HepG2 (cell line): ENCODE data around the gene IMPDH1. TPM values are rescaled to one million over a fixed set of nuclear protein-coding genes. Genes with fewer than 3 reads are reported as not detected.

ENCODE experiments used
- BORCS8-MEF2B ChIP-seq: sonication (generic); formaldehyde crosslinking; IDR thresholded peaks from 2 replicates; pipeline ENCODE4 v1.8.0; 2022; ENCODE audit warnings: mild to moderate bottlenecking, missing genetic modification reagents
- CC2D1A ChIP-seq: sonication (generic); formaldehyde crosslinking; IDR thresholded peaks from 2 replicates; pipeline ENCODE4 v1.8.1; 2023; ENCODE audit warnings: mild to moderate bottlenecking, missing genetic modification reagents
- CTCF ChIP-seq: sonication (generic); formaldehyde crosslinking; IDR thresholded peaks from 2 replicates; pipeline ENCODE4 v1.5.0; 2020; ENCODE audit warnings: mild to moderate bottlenecking, missing genetic modification reagents, moderate library complexity
- HES4 ChIP-seq: sonication (generic); formaldehyde crosslinking; IDR thresholded peaks from 2 replicates; pipeline ENCODE4 v1.9.0; 2021; ENCODE audit warnings: mild to moderate bottlenecking, missing genetic modification reagents, borderline replicate concordance
- IKZF5 ChIP-seq: IDR thresholded peaks from 2 replicates; pipeline ENCODE4 v1.6.1; 2018; ENCODE audit warnings: missing genetic modification reagents, mild to moderate bottlenecking, missing compliant biosample characterization
- KDM1A ChIP-seq: IDR thresholded peaks from 2 replicates; pipeline ENCODE4 v1.6.1; 2016; ENCODE audit warnings: missing compliant biosample characterization
- KDM2A ChIP-seq: sonication (generic); formaldehyde crosslinking; IDR thresholded peaks from 2 replicates; pipeline ENCODE4 v1.4.0; 2020; ENCODE audit warnings: low read depth, missing genetic modification reagents, borderline replicate concordance
- KDM6A ChIP-seq: IDR thresholded peaks from 2 replicates; pipeline ENCODE4 v1.6.1; 2016; ENCODE audit warnings: low read depth
- KLF11 ChIP-seq: IDR thresholded peaks from 2 replicates; pipeline ENCODE4 v1.6.1; 2016; ENCODE audit warnings: missing compliant biosample characterization
- MATR3 ChIP-seq: sonication (generic); formaldehyde crosslinking; IDR thresholded peaks from 2 replicates; pipeline ENCODE4 v1.4.0; 2020; ENCODE audit warnings: missing genetic modification reagents
- MTF2 ChIP-seq: sonication (generic); formaldehyde crosslinking; IDR thresholded peaks from 2 replicates; pipeline ENCODE4 v1.5.0; 2020; ENCODE audit warnings: missing genetic modification reagents, borderline replicate concordance
- MXD3 ChIP-seq: IDR thresholded peaks from 2 replicates; pipeline ENCODE4 v1.6.1; 2016; ENCODE audit warnings: mild to moderate bottlenecking, missing biosample characterization, missing genetic modification reagents
- POGZ ChIP-seq: sonication (generic); formaldehyde crosslinking; IDR thresholded peaks from 2 replicates; pipeline ENCODE4 v1.4.0; 2020; ENCODE audit warnings: mild to moderate bottlenecking, missing genetic modification reagents
- POLR2A ChIP-seq, 2 experiments: IDR thresholded peaks; 2 replicates each; pipeline ENCODE4 v1.6.1; 2011; ENCODE audit warnings: low read depth in 2 of 2, low read length in 2 of 2, mild to moderate bottlenecking in 1 of 2, moderate library complexity in 1 of 2; ENCODE audit not compliant: insufficient read depth in 1 of 2
- PREB ChIP-seq: sonication (generic); formaldehyde crosslinking; IDR thresholded peaks from 2 replicates; pipeline ENCODE4 v1.4.0; 2020; ENCODE audit warnings: missing genetic modification reagents
- PTBP1 ChIP-seq: fragments of 200-400 bp; formaldehyde crosslinking; IDR thresholded peaks from 2 replicates; pipeline ENCODE4 v1.6.1; 2018; ENCODE audit warnings: low read length, low read depth; ENCODE audit not compliant: poor library complexity, severe bottlenecking
- SMAD3 ChIP-seq: sonication (generic); formaldehyde crosslinking; IDR thresholded peaks from 2 replicates; pipeline ENCODE4 v1.4.0; 2020; ENCODE audit warnings: missing genetic modification reagents
- TOPORS ChIP-seq: sonication (generic); formaldehyde crosslinking; IDR thresholded peaks from 2 replicates; pipeline ENCODE4 v1.8.0; 2023; ENCODE audit warnings: mild to moderate bottlenecking, missing genetic modification reagents
- ZFP91 ChIP-seq: sonication (generic); formaldehyde crosslinking; IDR thresholded peaks from 2 replicates; pipeline ENCODE4 v1.9.0; 2022; ENCODE audit warnings: missing genetic modification reagents, mild to moderate bottlenecking, borderline replicate concordance
- ZNF136 ChIP-seq: sonication (generic); formaldehyde crosslinking; IDR thresholded peaks from 2 replicates; pipeline ENCODE4 v1.8.1; 2022; ENCODE audit warnings: low read depth, mild to moderate bottlenecking, moderate library complexity, missing genetic modification reagents
- ZNF234 ChIP-seq: sonication (generic); formaldehyde crosslinking; conservative IDR thresholded peaks from 2 replicates; pipeline ENCODE4 v1.5.1; 2020; ENCODE audit warnings: mild to moderate bottlenecking, missing genetic modification reagents
- ZNF430 ChIP-seq: sonication (generic); formaldehyde crosslinking; IDR thresholded peaks from 2 replicates; pipeline ENCODE4 v1.9.0; 2021; ENCODE audit warnings: mild to moderate bottlenecking, missing genetic modification reagents
- ZNF547 ChIP-seq: sonication (generic); formaldehyde crosslinking; IDR thresholded peaks from 2 replicates; pipeline ENCODE4 v1.5.1; 2020; ENCODE audit warnings: mild to moderate bottlenecking, missing genetic modification reagents
- ZNF761 ChIP-seq: sonication (generic); formaldehyde crosslinking; conservative IDR thresholded peaks from 2 replicates; pipeline ENCODE4 v1.4.0; 2020; ENCODE audit warnings: mild to moderate bottlenecking, missing genetic modification reagents
- ZNF788 ChIP-seq: sonication (generic); formaldehyde crosslinking; IDR thresholded peaks from 2 replicates; pipeline ENCODE4 v1.5.0; 2020; ENCODE audit warnings: mild to moderate bottlenecking, missing genetic modification reagents, borderline replicate concordance
- ZNF841 ChIP-seq: sonication (generic); formaldehyde crosslinking; IDR thresholded peaks from 2 replicates; pipeline ENCODE4 v1.8.1; 2023; ENCODE audit warnings: missing genetic modification reagents, borderline replicate concordance
- polyA plus RNA-seq, 8 experiments: library from polyadenylated mRNA; depleted of rRNA in 3 of 8; stranded (reverse) in 7 of 8; unstranded in 1 of 8; fragments of >200 nt; fragmentation: Illumina TruSeq in 4 of 8; extraction: Trizol in 4 of 8; gene quantifications; 2 replicates each; pipeline versions ENCODE4 v1.2.1 to v1.2.3, GENCODE V29; 2011 to 2016; ENCODE audit warnings: low read depth in 4 of 8, missing spikeins in 1 of 8, mixed read lengths in 1 of 8; ENCODE audit not compliant: insufficient read depth in 1 of 8
- total RNA-seq, 5 experiments: library from RNA; depleted of rRNA; stranded (reverse); fragments of >200 nt; fragmentation: Illumina TruSeq; extraction: Trizol; gene quantifications; 2 replicates each; pipeline ENCODE4 v1.2.3, GENCODE V29; 2016; ENCODE audit warnings: low read depth in 1 of 5

The IMPDH1 gene
- total and polyA plus RNA-seq, 2 of the 13 experiments (the other 11 are each of a cell fraction or from before 2014, with no cell fraction given): 22.8 to 34.0 TPM

- no peak for TF ChIP-seq KDM6A
- TF ChIP-seq MATR3: no peak
- TF ChIP-seq ZFP91 (CRISPR knock-in tag): peak; percentile 31; the same call in 1 of the 2 replicates
- TF ChIP-seq CTCF (CRISPR knock-in tag): peak; percentile 49
- TF ChIP-seq HES4: 0 out of 2 replicates have a peak, but pooled peaks have one; percentile 74
- no peak for TF ChIP-seq CC2D1A (CRISPR knock-in tag)
- TF ChIP-seq SMAD3 (CRISPR knock-in tag): no peak
- TF ChIP-seq MTF2 (CRISPR knock-in tag): no peak
- 0 out of 2 replicates have a peak, but pooled peaks have one; percentile 12 for TF ChIP-seq ZNF430
- no peak for TF ChIP-seq MXD3
- no peak for TF ChIP-seq ZNF841 (CRISPR knock-in tag)
- peak; percentile 26; the same call in 1 of the 2 replicates for TF ChIP-seq KDM2A (CRISPR knock-in tag)
- no peak for TF ChIP-seq ZNF547 (CRISPR knock-in tag)
- TF ChIP-seq KDM1A: no peak
- TF ChIP-seq POGZ (CRISPR knock-in tag): no peak
- no peak for TF ChIP-seq ZNF761 (CRISPR knock-in tag)
- TF ChIP-seq PTBP1: no peak
- TF ChIP-seq IKZF5: no peak
- TF ChIP-seq BORCS8-MEF2B (CRISPR knock-in tag): peak; percentile 77
- no peak for TF ChIP-seq ZNF234
- TF ChIP-seq POLR2A (IDR thresholded peaks at IDR 0.05; ENCODE audit: insufficient read depth in 1 of 2, low read depth in 2 of 2, low read length in 2 of 2): no peak
- TF ChIP-seq ZNF136 (CRISPR knock-in tag): no peak
- TF ChIP-seq PREB (CRISPR knock-in tag): no peak
- TF ChIP-seq TOPORS (CRISPR knock-in tag): no peak
- TF ChIP-seq KLF11: no peak
- no peak for TF ChIP-seq ZNF788 (CRISPR knock-in tag)
These were observed 4.1 kb downstream of the IMPDH1 start (continued) for GRCh38 chr7:128405471-128406313.
